Inflammatory macrophage treated with lipopolysaccharide for 1 hour (primary cell): Measurements from ENCODE around the gene PPP4C.

Experiments used
- DNase-seq, 2 donors: peaks; one replicate each; pipeline ENCODE4 v3.0.0-alpha.2; 2020 to 2022

The PPP4C gene

DNA sequence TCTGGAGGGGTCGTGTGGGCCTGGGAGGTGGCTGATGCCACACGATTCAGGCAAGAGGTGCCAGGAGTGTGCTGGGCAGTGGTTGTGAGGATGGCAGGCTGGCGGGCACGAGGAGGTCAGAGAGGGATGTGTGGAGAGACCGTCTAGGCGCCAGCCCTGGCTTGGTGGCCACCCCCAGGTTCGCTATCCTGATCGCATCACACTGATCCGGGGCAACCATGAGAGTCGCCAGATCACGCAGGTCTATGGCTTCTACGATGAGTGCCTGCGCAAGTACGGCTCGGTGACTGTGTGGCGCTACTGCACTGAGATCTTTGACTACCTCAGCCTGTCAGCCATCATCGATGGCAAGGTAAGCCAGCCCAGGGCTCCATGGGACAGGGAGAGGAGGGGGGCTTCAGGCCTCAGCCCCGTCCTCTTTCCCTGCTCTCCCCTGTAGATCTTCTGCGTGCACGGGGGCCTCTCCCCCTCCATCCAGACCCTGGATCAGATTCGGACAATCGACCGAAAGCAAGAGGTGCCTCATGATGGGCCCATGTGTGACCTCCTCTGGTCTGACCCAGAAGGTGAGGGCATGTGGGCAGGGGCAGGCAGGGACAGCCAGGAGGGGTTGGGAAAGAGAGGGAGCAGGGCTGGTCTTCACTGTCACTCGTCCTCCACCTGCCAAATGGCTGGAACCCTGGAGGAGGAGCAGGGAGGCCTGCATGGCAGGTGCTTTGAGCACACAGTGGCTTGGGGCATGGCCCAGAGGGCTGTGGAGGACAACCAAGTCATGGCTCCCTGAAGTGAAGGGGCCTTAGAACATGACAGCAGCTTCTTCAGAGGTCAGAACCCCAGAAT lies 7.6 kb downstream of the PPP4C start:
- no peak for DNase-seq

DNA sequence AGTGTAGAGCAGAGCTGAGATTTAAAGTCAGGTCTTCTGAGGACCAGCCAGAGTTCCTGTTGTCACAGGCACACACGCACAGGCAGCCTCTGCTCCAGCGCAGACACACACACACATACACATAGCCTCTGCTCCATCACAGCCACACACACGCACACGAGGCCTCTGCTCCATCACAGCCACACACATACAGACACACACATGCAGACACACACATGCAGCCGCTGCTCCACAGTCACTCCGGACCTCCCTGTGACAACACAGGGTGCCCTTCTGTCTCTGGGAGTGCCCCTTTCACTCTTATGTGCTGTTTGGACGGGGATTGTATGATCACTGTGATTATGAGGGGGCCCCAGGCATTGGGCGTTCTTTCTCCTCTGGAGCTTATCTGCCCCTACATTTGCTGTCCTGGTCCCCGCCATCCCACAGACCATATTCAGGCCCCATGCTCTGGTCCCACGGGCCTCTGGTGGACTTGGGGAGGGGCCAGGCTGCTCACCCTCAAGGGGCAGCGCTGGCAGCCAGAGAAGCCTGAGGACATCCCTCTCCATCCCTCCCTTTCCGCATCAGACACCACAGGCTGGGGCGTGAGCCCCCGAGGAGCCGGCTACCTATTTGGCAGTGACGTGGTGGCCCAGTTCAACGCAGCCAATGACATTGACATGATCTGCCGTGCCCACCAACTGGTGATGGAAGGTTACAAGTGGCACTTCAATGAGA lies 8.5 kb downstream of the PPP4C start:
- DNase-seq = no peak

DNA sequence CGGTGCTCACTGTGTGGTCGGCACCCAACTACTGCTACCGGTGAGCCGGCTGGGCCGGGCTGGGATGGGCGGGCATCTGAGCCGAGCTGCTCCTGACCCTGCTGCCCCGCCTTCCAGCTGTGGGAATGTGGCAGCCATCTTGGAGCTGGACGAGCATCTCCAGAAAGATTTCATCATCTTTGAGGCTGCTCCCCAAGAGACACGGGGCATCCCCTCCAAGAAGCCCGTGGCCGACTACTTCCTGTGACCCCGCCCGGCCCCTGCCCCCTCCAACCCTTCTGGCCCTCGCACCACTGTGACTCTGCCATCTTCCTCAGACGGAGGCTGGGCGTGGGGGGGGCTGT lies 9.0 kb downstream of the PPP4C start:
- no peak for DNase-seq

DNA sequence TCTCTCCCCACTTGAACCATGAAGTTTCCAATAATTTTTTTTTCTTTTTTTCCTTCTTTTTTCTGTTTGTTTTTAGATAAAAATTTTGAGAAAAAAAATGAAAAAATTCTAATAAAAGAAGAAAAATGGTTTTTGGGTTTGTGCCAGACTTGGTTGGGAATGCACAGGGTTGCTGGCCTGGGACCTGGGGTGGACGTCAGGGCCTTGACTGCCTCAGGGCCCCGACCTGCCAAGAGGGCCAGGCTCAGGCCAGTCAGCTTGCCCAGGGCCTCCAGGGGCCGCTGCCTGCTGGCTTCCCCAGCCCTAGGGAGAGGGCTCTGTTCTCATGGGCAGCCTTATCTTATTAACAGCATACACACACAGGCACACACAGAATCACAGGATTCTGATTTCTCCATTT lies 9.5 kb downstream of the PPP4C start:
- DNase-seq = no peak

DNA sequence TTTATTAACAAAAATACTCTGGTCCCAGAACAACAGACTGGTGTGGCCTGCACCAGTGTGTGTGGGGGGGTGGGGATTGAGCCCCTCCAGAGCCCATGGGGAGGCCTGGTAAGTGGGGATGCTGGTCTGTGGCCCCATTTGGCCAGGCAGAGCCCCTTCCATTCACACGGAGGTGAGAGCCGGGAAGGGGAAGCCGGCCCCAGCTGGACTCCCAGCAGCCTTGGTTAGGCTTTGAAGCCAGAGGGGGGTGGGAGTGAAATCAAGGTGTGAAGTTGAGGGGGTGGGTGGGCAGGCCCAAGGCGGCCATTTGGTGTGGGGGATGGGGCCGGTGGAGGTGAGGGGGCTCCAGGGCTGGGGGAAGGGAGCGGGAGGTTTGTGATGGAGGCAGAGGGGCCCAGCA lies 10.0 kb downstream of the PPP4C start:
- DNase-seq = no peak

DNA sequence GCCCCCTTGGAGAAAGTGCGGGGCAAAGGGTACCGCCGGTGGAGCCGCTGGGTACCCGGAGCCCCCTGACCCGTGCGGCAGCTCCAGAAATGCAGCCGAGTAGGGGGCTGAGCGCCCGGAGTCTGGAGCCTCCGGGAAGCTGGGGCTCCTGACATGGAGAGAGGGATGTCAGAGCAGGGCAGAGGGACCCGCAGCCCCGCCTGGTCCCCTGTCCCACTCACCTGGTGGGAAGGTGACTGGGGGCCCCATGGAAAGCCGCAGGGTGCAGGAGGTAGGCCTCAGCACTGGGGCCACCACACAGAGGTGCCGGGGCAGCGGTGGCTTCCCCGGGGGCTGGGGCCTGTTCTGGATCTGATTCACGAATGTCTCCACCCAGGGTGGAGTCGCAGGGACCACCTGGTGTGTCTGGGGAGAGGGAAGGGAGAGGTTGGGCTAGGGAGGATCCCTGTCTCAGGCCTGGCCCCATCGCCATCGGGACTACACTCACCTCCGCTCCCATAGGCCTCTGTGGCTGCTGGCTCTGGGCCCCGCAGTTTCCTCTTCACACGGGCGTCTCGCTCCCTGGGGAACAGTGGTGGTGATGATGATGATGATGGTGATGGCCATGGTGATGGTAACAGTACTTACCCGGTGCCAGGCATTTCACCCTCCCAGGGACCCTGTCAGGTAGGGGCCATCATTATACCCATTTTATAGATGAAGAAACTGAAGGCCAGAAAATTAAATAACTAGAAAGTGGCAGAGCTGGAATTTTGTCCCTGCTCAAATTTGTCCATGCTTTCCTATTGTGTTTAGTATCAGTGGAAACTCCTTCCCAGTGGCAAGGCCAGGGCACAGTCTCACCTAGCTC lies 10.7 kb downstream of the PPP4C start:
- DNase-seq = no peak

DNA sequence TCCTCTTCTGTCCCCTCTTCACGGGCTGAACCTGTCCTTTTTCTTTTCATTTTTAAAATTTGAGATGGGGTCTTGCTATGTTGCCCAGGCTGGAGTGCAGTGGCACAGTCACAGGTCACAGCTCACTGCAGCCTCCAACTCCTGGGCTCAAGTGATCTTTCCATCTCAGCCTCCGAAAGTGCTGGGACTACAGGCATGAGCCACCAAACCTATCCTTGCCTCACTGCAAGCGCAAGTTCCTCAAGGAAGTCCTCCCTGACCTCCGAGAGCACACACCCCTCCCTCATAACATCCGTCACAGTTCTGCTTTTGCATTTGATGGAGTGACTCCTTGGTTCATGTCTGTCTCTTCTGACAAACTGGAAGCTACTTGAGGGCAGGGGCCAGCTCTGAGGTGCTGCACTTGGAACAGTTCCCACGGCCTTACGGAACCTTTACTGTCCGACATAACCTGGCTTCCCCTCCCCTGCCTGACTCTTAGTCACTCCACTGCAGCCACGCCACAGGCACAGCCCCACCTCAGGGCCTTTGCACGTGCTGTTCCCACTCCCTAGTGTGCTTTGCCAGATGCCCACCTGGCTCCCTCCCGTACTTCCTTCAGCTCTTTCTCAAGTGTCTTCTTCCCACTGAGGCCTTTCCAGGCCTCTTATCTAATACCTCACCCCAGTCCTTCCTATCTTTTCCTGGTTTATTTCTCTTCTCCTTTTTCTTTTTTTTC lies 11.5 kb downstream of the PPP4C start:
- DNase-seq = peak; percentile 80 to 85

DNA sequence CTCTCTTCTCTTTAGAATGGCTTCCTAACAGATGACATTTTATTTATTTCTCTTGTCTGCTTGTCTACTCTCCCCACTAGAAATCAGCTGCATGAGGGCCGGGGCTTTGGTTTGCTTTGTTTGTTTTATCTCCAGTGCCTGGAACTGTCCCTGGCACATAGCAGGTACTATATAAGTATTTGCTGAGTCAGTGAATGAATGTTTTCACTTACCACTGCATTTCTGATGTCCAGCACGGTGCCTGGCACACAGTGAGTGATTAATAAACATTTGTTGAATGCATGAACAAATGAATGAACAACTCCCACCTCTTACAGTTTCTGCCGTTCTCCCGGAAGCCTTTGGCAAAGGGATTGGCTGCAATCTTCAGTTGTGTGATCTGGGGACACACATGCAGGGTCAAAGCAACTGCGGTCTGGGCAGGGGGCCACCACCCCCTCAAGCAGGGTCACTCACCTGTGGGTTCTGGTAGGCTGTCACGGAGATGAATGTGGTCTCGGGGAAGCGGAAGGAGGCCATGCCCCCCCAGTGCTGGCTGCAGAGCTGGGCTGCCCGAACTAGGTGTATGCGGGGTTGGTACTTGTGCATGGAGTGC lies 12.5 kb downstream of the PPP4C start:
- no peak for DNase-seq

DNA sequence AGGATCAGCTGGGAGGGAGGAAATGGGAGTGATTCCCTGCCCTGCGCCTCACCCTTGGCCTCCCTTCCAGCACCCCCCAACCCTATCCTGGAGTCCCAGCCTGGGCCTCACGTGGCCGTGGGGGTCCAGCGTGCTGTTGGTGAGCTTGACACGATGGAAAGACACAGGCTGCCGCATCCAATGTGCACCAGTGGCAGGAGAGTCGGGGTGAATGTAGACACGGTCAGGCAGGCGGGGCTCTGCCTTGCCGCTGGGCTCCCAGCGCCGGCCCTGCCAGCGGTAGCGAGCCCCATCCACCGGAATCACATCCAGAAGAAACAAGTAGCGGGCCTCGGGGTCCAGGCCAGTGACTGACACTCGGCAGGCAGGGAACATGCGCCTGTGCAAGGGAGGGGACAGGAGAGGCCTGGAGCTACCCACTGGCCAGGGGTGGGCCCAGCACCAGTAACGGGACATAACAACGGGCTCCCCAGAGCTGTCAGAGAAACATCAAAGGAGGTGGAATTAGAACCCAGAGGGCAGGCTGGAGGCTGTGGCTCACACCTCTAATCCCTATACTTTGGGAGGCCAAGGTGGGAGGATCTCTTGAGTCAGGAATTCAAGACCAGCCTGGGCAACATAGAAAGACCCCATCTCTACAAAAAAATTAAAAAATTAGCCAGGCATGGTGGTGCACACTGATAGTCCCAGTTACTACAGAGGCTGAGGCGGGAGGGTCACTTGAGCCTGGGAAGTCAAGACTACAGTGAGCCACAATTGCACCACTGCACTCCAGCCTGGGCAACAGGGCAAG lies 13.2 kb downstream of the PPP4C start:
- no peak for DNase-seq

DNA sequence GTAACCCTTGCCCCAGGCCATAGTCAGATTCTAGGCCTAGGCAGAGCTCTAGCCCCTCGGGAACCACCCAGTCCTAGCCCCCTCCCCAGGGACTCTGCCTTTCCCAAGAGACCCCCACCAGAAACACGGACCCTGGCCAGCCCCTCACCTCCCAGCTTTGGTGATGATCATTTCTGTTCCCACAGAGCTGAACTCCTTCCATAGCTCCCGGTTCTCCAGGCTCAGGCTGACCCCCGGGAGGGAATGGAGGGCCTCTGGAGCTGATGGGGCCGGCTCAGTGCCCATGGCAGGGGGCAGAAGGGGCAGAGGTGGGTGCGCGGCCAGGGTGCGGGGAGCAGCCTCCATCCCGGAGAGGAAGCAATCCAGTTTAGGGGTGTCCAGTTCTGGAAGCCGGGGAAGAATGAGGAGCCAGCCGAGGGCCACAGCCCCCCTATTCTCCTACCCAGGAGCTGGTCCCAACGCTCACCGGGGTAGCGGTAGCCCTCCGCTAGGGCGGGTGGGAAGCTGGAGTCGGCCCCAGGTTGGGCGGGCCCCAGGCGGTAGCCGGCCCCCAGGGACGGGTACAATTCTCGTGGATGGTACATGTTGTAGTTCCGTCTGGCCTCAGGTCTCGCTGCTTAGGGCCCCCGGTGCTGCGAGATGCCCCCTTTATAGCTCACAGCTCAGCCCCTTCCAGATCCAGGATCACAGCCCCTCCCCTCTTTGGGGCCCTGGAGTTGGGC lies 15.0 kb downstream of the PPP4C start:
- no peak for DNase-seq

DNA sequence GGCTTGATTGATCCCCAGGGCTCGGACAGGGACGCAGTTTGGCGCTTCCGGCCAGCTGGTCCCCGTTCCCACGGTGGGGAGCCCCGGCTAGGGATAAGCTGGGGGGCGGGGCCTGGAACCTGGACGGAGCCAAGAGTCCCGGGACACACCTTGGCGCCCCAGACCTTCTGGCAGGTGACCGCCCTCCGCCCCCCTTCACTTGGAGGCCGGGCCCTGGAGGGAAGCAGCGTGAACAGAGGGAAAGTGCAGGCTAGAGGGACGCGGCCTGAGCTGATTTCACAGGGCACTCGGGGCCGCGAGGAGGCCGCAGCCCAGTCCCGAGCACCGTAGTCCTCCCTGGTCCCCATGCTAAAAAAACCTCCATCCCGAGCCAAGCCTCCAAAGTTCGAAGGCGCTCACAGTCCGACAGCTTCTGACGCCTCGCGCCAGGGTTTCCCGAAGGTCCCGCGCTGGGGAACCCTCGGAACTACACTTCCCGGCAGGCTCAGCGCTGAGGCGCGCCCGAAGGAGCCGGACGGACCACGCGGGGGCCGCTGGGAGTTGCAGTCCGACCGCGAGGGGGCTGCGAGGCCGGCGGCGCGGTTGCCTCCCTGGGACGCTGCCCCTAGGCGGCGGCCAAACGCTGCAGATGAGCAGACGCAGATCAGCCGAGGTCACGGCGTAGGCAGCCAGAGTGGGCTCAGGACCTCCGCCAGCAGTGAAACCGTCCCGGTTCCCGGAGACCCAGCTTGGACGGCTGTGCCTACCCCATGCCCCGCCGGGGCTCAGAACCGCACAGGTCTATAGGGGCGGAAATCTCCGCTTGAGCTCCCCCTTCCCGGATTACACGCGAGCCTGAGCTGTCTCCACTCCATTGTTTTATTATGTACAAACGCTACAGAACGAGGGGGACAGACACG lies 15.9 kb downstream of the PPP4C start, which contains the start of gene TBX6:
TBX6 (minus strand) TSS at position 451 of the 899 bp plus-strand sequence. CDS start 731 bp downstream, outside the sequence.
- DNase-seq = peak; percentile 90 to 96

DNA sequence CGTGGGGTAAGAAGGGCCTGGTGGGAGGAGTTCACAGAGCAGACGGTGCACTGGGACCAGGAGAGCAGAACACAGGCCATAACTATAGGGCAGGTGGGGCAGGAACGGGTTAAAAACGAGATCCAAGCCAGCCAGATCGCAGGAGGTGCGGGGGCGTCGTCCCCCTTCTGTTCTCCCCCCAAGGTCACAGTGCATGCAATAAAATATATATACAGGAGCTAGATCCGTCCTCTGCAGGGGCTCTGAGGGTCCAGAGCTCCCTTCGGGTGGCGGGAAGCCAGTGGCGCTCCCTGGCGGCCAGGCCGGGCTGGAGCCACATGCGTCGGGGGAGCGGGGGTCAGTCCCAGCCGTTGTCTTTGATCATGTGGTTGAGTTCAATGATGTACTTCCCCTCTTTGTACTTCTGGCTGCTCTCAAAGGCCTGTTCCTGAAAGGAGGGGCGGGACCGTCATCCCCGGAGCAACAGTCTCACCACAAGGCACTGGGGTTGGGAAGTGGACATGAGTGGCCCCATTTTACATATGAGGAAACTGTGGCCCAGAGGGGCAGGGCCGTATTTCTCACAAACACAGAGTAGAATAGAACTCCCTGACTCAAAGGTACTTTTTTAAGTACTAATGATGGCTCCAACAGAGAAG lies 16.7 kb downstream of the PPP4C start:
- DNase-seq = peak; percentile 94 to 99

DNA sequence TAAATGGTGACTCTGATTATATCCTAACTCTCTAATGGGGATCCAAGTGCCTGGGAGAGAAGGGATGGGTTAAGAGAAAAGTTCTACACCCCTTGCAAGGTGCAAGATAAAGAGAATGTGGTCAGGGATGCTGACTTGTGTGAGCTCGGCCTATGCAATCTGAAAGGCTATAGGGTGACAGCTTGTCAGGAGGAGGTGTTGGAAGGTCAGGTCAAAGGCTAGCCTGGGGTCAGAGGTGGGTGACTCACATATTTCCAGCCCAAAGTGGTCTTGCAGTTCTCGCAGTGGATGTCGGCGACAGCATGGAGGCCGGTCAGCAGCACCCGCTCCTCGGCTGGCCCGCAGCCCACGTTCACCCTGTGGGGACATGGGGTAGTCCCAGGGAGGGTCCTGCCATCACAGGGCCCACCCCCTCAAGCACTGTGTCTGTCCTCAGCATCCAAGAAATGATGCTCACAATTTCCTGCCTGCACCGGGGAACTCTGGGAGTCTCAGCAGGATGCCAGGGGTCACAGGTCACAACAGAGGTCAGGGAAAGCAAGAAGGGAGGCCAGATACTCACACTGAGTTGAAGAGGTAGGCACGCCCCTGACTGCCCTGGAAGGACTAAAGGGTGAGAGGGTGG lies 18.9 kb downstream of the PPP4C start:
- no peak for DNase-seq

DNA sequence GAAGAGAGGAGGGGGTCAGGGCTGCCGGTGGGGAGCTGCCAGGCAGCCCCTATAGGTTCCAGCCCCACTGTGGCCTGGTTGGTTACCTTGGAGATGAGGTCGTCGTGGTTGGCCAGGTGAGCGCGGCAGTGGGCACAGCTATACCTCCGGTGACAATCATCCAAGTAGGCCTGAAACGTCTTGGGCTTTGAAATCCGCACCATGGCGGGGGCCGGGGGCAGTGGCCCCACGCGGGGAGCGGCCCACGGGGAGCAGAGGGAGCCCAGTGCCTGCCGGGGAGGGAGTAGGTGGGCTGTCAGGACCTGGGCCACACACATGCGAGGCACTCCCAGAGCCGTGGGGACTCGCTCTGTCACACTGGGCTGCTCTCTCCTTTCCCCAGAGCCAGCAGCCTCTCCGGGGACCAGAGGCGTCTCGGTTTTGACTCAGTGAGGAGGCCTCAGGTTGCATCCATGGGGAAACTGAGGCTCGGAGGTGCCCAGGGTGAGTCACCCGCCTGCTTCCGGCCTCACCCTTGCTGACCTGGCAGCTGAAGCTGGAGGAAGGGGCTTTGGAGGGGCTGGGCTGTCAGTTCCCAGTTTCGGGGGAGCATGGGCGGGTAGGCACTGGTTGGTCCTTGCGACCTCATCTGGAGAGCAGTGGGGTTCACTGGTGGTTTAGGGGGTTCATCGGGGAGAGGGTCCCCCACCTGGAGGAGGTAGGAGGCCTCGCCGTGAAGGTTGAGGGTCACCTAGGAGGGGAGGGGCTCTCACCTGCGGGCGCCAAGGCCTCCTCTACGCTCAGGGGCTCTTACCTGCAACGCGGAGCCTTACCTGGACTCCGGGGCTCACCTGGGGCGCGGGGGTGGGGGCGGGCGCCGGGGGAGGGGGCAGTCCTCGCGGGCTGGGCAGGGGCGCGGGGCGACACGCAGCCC lies 19.6 kb downstream of the PPP4C start:
- no peak for DNase-seq

DNA sequence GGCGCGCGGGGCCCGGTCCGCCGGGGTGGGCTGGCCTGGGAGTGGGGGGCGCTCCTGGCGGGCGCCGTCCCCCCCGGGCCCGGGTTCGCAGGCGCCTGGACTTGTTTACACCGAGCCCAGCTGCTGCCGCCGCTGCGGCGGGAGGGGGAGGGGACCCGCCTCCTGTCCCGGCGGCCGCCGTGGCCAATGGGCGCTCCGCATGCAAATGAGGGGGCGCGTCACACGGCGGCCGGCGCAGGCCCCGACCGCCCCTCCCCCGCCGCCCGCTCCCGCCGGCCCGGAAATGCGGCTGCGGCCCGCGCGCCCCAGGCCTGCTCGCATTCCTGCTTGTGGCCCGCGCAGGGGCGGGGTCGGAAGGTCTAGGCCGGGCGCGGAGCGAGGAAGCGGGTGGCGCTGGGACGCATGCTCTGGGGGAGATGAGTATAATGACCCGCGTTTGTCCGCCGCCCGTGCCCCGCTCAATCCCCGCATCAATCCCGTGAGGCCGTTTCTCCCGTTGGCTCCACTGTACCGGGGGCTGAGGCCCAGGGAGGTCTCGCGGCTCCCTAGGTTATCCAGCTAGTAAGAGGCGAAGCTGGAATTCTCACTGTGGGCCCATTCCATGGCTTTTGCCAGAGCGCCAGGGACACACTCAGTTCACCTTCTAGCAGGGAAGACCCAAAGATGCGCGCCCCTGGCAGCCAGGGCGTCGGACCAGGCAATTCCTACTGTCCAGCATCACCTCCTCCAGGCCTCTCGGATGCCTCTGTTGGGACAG lies 20.5 kb downstream of the PPP4C start, which contains the start of gene YPEL3:
YPEL3 (minus strand) TSS at position 109 of the 757 bp plus-strand sequence. CDS start 731 bp downstream, outside the sequence.
- peak; percentile 61 to 70 for DNase-seq

DNA sequence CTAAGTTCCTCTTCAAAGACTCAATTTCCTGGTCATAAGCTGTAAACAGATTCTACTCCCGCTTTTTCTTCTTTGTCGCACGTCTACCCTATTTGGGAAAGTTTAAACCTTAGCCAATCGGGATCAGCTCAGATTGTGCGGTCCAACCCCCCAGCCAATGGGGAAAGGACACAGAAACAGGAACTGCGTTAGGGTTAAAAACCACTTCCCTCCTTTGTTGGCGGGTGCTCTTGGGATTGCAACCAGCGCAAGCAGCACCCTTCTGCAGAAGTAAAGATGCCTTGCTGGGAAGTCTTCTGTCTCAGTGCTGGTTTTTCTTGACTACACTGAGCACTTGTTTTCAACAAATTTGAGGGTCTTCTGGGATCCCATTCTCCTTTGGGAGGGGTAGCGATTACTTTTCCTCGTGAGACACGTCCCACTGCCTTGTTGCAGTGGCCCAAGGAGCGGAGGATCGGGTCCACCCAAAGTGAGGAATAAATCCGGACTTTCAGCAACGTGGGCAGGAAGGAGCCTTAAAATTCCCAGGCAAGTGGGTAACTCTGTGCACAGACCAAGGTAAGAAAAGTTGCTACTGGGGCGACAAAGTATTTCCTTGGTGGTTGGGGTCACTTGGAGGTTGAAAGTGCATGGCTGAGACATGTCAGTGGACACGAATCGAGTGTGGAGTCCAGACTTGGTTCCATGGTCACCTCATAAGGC lies 21.2 kb downstream of the PPP4C start:
- DNase-seq = peak; percentile 38 to 41
